CD14-positive monocyte (primary cell): ENCODE measurements around the gene C19orf67. TPM values are rescaled to one million over a fixed set of nuclear protein-coding genes. Genes with fewer than 3 reads are reported as not detected.

Experiments
- DNase-seq, 3 donors: peaks; one replicate each; pipeline ENCODE4 v3.0.0-alpha.2; 2011 to 2022
- H2AFZ ChIP-seq: 2 replicates; pipeline ENCODE4 v1.6.0; 2012; ENCODE audit warnings: mild to moderate bottlenecking, low read depth, low read length, inconsistent platforms; ENCODE audit not compliant: insufficient read depth, poor library complexity, severe bottlenecking
- H3K27ac ChIP-seq, 2 donors: 1 replicate in 1 of 2; 2 replicates in 1 of 2; pipeline ENCODE4 v1.5.1; 2012 to 2013; ENCODE audit warnings: low read length in 2 of 2, control low read depth in 1 of 2, inconsistent platforms in 1 of 2, low read depth in 1 of 2, mild to moderate bottlenecking in 1 of 2
- H3K27me3 ChIP-seq, 2 donors: one replicate each; pipeline versions ENCODE4 v1.6.0 to v1.6.1; 2011 to 2013; ENCODE audit warnings: low read length in 2 of 2; ENCODE audit not compliant: control insufficient read depth in 2 of 2, insufficient read depth in 2 of 2
- H3K36me3 ChIP-seq, 2 donors: replicated peaks in 1 of 2; 1 replicate in 1 of 2; 2 replicates in 1 of 2; pipeline versions ENCODE4 v1.5.1 to v1.6.1; 2012 to 2013; ENCODE audit warnings: low read length in 2 of 2, control low read depth in 1 of 2, inconsistent platforms in 1 of 2, mild to moderate bottlenecking in 1 of 2; ENCODE audit not compliant: insufficient read depth in 2 of 2, control insufficient read depth in 1 of 2
- H3K4me1 ChIP-seq, 2 donors: 1 replicate in 1 of 2; 2 replicates in 1 of 2; pipeline versions ENCODE4 v1.5.1 to v1.6.1; 2012 to 2013; ENCODE audit warnings: low read length in 2 of 2, control low read depth in 1 of 2, inconsistent platforms in 1 of 2, mild to moderate bottlenecking in 1 of 2, moderate library complexity in 1 of 2; ENCODE audit not compliant: insufficient read depth in 2 of 2, control insufficient read depth in 1 of 2
- H3K4me2 ChIP-seq: replicated peaks from 2 replicates; pipeline ENCODE3; 2012; ENCODE audit warnings: low read length, moderate library complexity, mild to moderate bottlenecking; ENCODE audit not compliant: poor library complexity, severe bottlenecking; ENCODE audit errors: extremely low read depth
- H3K4me3 ChIP-seq, 3 experiments: fragments of 200-600 bp in 1 of 3; sonication (generic) in 1 of 3; replicated peaks in 1 of 3; 1 replicate in 2 of 3; 2 replicates in 1 of 3; pipeline ENCODE4 v1.5.1; 2011 to 2013; ENCODE audit warnings: low read length in 3 of 3, mild to moderate bottlenecking in 3 of 3, control low read depth in 2 of 3, low read depth in 2 of 3, inconsistent platforms in 1 of 3, moderate library complexity in 1 of 3
- H3K79me2 ChIP-seq: 2 replicates; pipeline ENCODE4 v1.6.0; 2012; ENCODE audit warnings: mild to moderate bottlenecking, control low read depth, inconsistent platforms, low read length, moderate library complexity; ENCODE audit not compliant: insufficient read depth
- H3K9ac ChIP-seq: 2 replicates; pipeline ENCODE4 v1.6.0; 2017; ENCODE audit warnings: low read length, mild to moderate bottlenecking; ENCODE audit not compliant: insufficient read depth, poor library complexity, severe bottlenecking
- H3K9me3 ChIP-seq, 2 donors: replicated peaks in 1 of 2; 1 replicate in 1 of 2; 2 replicates in 1 of 2; pipeline versions ENCODE4 v1.5.1 to v1.6.1; 2012 to 2013; ENCODE audit warnings: low read length in 2 of 2, control low read depth in 1 of 2; ENCODE audit not compliant: control insufficient read depth in 1 of 2, insufficient read depth in 1 of 2
- H4K20me1 ChIP-seq: 2 replicates; pipeline ENCODE4 v1.6.0; 2012; ENCODE audit warnings: mild to moderate bottlenecking, low read length, control low read depth, moderate library complexity; ENCODE audit not compliant: insufficient read depth
- H3K27ac Mint-ChIP-seq, 7 donors: one replicate each; pipeline ENCODE4 v1.8.0; 2020; ENCODE audit warnings: mild to moderate bottlenecking in 7 of 7, mixed read lengths in 7 of 7, moderate library complexity in 6 of 7, inconsistent platforms in 2 of 7
- H3K27me3 Mint-ChIP-seq, 3 donors: one replicate each; pipeline ENCODE4 v1.8.0; 2021 to 2022; ENCODE audit warnings: low read depth in 3 of 3, mild to moderate bottlenecking in 3 of 3, mixed read lengths in 3 of 3, moderate library complexity in 3 of 3, inconsistent platforms in 1 of 3
- H3K36me3 Mint-ChIP-seq, 2 donors: one replicate each; pipeline ENCODE4 v1.8.0; 2020; ENCODE audit warnings: mixed read lengths in 2 of 2, inconsistent platforms in 1 of 2, mild to moderate bottlenecking in 1 of 2
- H3K4me1 Mint-ChIP-seq: one replicate; pipeline ENCODE4 v1.8.0; 2020; ENCODE audit warnings: mild to moderate bottlenecking, mixed read lengths
- H3K4me3 Mint-ChIP-seq, 2 donors: one replicate each; pipeline ENCODE4 v1.8.0; 2020; ENCODE audit warnings: mild to moderate bottlenecking in 2 of 2, mixed read lengths in 2 of 2, moderate library complexity in 1 of 2
- H3K9me3 Mint-ChIP-seq, 7 donors: one replicate each; pipeline ENCODE4 v1.8.0; 2020 to 2022; ENCODE audit warnings: mixed read lengths in 7 of 7, mild to moderate bottlenecking in 6 of 7, moderate library complexity in 6 of 7, inconsistent platforms in 2 of 7
- CTCF ChIP-seq: fragments of 200-600 bp; IDR thresholded peaks from one replicate; pipeline ENCODE4 v1.8.0; 2022; ENCODE audit warnings: antibody characterized with exemption, mild to moderate bottlenecking
- WGBS: methylation state at CpG from one replicate; pipeline ENCODE4 v1.1.5; 2013; ENCODE audit warnings: missing lambda C conversion rate; ENCODE audit not compliant: insufficient coverage; 5-methylcytosine and 5-hydroxymethylcytosine counted together
- intact Hi-C, 2 donors: fragments of 100-400 bp; cut with micrococcal nuclease; formaldehyde crosslinking; loops; one replicate each; pipeline versions ENCODE4 v1.15.0 to v1.15.1; 2023
- polyA plus RNA-seq, 3 donors: library from polyadenylated mRNA; depleted of rRNA in 1 of 3; unstranded in 2 of 3; stranded (reverse) in 1 of 3; fragments of 300-500 nt in 2 of 3; fragments of >200 nt in 1 of 3; fragmentation: Illumina TruSeq in 2 of 3; gene quantifications; 1 replicate in 2 of 3; 2 replicates in 1 of 3; pipeline ENCODE4 v1.2.3, GENCODE V29; 2012 to 2021

C19orf67 gene
- polyA plus RNA-seq, 3 donors = not detected

- 98% methylated on average over 4 of the region's 6 CpGs for WGBS
These were observed 37.3 kb upstream of the C19orf67 start for GRCh38 chr19:14122924-14123323.

GRCh38 chr19:14120497-14120780 lies 34.9 kb upstream of the C19orf67 start:
- Mint-ChIP-seq H3K9me3 (no peaks in the 10 kb centered on the region), H3K27me3 (no peaks in the 10 kb centered on the region), H3K4me1 (peaks cover 39% of the 10 kb centered on the region), H3K27ac (peak overlapping the region in 5 of 7 donors; percentile 100), H3K4me3 (no peak overlapping the region), H3K36me3 (peaks cover 10 to 21% of the 10 kb centered on the region in 2 donors)
- no peak for TF ChIP-seq CTCF
- Histone ChIP-seq H2AFZ (no peak overlapping the region), H3K27me3 (no peaks in the 10 kb centered on the region), H3K36me3 (no peaks in the 10 kb centered on the region), H3K4me1 (peaks cover 35 to 42% of the 10 kb centered on the region in 2 donors), H3K9me3 (no peaks in the 10 kb centered on the region), H4K20me1 (peaks cover 18% of the 10 kb centered on the region), H3K79me2 (peaks cover 58% of the 10 kb centered on the region), H3K27ac (peak overlapping the region; percentile 98 to 99), H3K4me2 (no peak overlapping the region), H3K9ac (peak overlapping the region; percentile 95), H3K4me3 (peak overlapping the region in 1 of 3 experiments; percentile 75)
- no peak for DNase-seq
- 95% methylated on average over 4 of the region's 7 CpGs for WGBS
- intact Hi-C loops = no loop called here

More at GRCh38 chr19:14122924-14123323, 37.3 kb upstream of the C19orf67 start:
- Mint-ChIP-seq H3K4me1 (peaks cover 36% of the 10 kb centered on the region), H3K9me3 (no peaks in the 10 kb centered on the region), H3K27ac (peak overlapping the region in 2 of 7 donors; percentile 33 to 74), H3K4me3 (no peak overlapping the region), H3K36me3 (peaks cover 13 to 14% of the 10 kb centered on the region in 2 donors), H3K27me3 (no peaks in the 10 kb centered on the region)
- no peak overlapping the region for H2AFZ ChIP-seq
- no peak for DNase-seq
- H3K4me2 ChIP-seq = no peak overlapping the region
- H3K4me3 ChIP-seq = no peak overlapping the region
- TF ChIP-seq CTCF = no peak
- no peaks in the 10 kb centered on the region for H3K36me3 ChIP-seq
- H4K20me1 ChIP-seq = no peaks in the 10 kb centered on the region
- H3K27ac ChIP-seq = no peak overlapping the region
- peaks cover 52% of the 10 kb centered on the region for H3K79me2 ChIP-seq
- intact Hi-C loops = no loop called here
- no peak overlapping the region for H3K9ac ChIP-seq
- H3K4me1 ChIP-seq = peaks cover 37 to 43% of the 10 kb centered on the region in 2 donors
- no peaks in the 10 kb centered on the region for H3K27me3 ChIP-seq
- H3K9me3 ChIP-seq = no peaks in the 10 kb centered on the region
